Keratinocyte (primary cell): ENCODE results near the gene TALDO1. TPM values are rescaled to one million over a fixed set of nuclear protein-coding genes. Genes with fewer than 3 reads are reported as not detected.

ENCODE experiments used
- DNase-seq: peaks from one replicate; pipeline ENCODE4 v3.0.0-alpha.2; 2011; ENCODE audit warnings: low read depth, missing footprints, low spot score
- FAIRE-seq: peaks from 2 replicates; lab custom pipeline; 2011; peaks lifted over from hg19 to GRCh38; lab: Jason Lieb, UNC
- H2AFZ ChIP-seq: 2 replicates; pipeline ENCODE4 v1.6.0; 2012; ENCODE audit warnings: low read length, control low read depth, inconsistent platforms; ENCODE audit not compliant: control insufficient read depth
- H3K27ac ChIP-seq: 2 replicates; pipeline ENCODE4 v1.5.1; 2011; ENCODE audit warnings: low read length; ENCODE audit not compliant: control insufficient read depth, insufficient read depth
- H3K27me3 ChIP-seq: 3 replicates; pipeline ENCODE4 v1.6.0; 2011; ENCODE audit warnings: low read length; ENCODE audit not compliant: control insufficient read depth, insufficient read depth; ENCODE audit errors: extremely low read depth
- H3K36me3 ChIP-seq, 2 experiments: 2 replicates in 1 of 2; 3 replicates in 1 of 2; pipeline ENCODE4 v1.5.1; 2011; ENCODE audit warnings: low read length in 2 of 2, mild to moderate bottlenecking in 1 of 2; ENCODE audit not compliant: control insufficient read depth in 2 of 2, insufficient read depth in 2 of 2; ENCODE audit errors: extremely low read depth in 1 of 2
- H3K4me1 ChIP-seq: 3 replicates; pipeline ENCODE4 v1.5.1; 2011; ENCODE audit warnings: low read length; ENCODE audit not compliant: control insufficient read depth, insufficient read depth; ENCODE audit errors: extremely low read depth
- H3K4me2 ChIP-seq: 3 replicates; pipeline ENCODE4 v1.6.0; 2011; ENCODE audit warnings: low read depth, low read length; ENCODE audit not compliant: control insufficient read depth, insufficient read depth; ENCODE audit errors: extremely low read depth
- H3K4me3 ChIP-seq, 3 experiments: fragments of 200-600 bp in 1 of 3; sonication (generic) in 1 of 3; 2 replicates in 2 of 3; 3 replicates in 1 of 3; pipeline ENCODE4 v1.5.1; 2011 to 2016; ENCODE audit warnings: low read length in 3 of 3, mild to moderate bottlenecking in 3 of 3, control low read depth in 2 of 3, inconsistent platforms in 1 of 3, low read depth in 1 of 3, mixed read lengths in 1 of 3, mixed run types in 1 of 3, moderate library complexity in 1 of 3; ENCODE audit not compliant: control insufficient read depth in 2 of 3, insufficient read depth in 2 of 3; ENCODE audit errors: extremely low read depth in 1 of 3
- H3K79me2 ChIP-seq: 2 replicates; pipeline ENCODE4 v1.6.0; 2012; ENCODE audit warnings: low read length; ENCODE audit not compliant: control insufficient read depth, insufficient read depth
- H3K9ac ChIP-seq: 3 replicates; pipeline ENCODE4 v1.6.0; 2011; ENCODE audit warnings: low read length; ENCODE audit not compliant: control insufficient read depth, insufficient read depth; ENCODE audit errors: extremely low read depth
- H3K9me1 ChIP-seq: 3 replicates; pipeline ENCODE4 v1.6.0; 2011; ENCODE audit warnings: low read length; ENCODE audit not compliant: control insufficient read depth, insufficient read depth; ENCODE audit errors: extremely low read depth
- H3K9me3 ChIP-seq: 2 replicates; pipeline ENCODE4 v1.5.1; 2012; ENCODE audit warnings: low read depth, low read length; ENCODE audit not compliant: control insufficient read depth
- H4K20me1 ChIP-seq: 3 replicates; pipeline ENCODE4 v1.6.0; 2011; ENCODE audit warnings: low read length; ENCODE audit not compliant: control insufficient read depth, insufficient read depth; ENCODE audit errors: extremely low read depth
- CTCF ChIP-seq, 3 experiments: IDR thresholded peaks in 1 of 3; conservative IDR thresholded peaks in 1 of 3; optimal IDR thresholded peaks in 1 of 3; 2 replicates in 2 of 3; 3 replicates in 1 of 3; pipeline versions ENCODE3 to v1.5.1; 2011; ENCODE audit warnings: low read length in 3 of 3, mild to moderate bottlenecking in 3 of 3, moderate library complexity in 2 of 3, control low read depth in 1 of 3, inconsistent platforms in 1 of 3; ENCODE audit not compliant: insufficient read depth in 2 of 3; ENCODE audit errors: extremely low read depth in 1 of 3
- EZH2 ChIP-seq: IDR thresholded peaks from one replicate; pipeline ENCODE4 v1.6.1; 2012; ENCODE audit warnings: inconsistent platforms, mild to moderate bottlenecking, low read length, moderate library complexity
- dilution Hi-C: fragments of 300-500 bp; cut with MboI; formaldehyde crosslinking; loops from one replicate; pipeline ENCODE4 v1.7.0; 2020; ENCODE audit warnings: low sequenced_read_pairs; ENCODE audit not compliant: extremely low pct_ligation_motif_present
- polyA plus RNA-seq, 5 experiments: library from polyadenylated mRNA; depleted of rRNA in 3 of 5; stranded (reverse) in 3 of 5; stranded (forward) in 1 of 5; unstranded in 1 of 5; fragments of >200 nt; gene quantifications; 1 replicate in 1 of 5; 2 replicates in 3 of 5; 3 replicates in 1 of 5; pipeline versions ENCODE4 v1.2.1 to v1.2.3, GENCODE V29; 2011 to 2012; ENCODE audit warnings: missing spikeins in 2 of 5, low read depth in 1 of 5, low replicate concordance in 1 of 5

The TALDO1 gene
- polyA plus RNA-seq, 1 donor (not counting 4 experiments of a cell fraction or from before 2014, with no cell fraction given) = 162 TPM

- H4K20me1 ChIP-seq = peaks cover 11% of the 10 kb centered on the region
- no peak overlapping the region for H3K4me2 ChIP-seq
- peaks cover 19% of the 10 kb centered on the region for H3K4me1 ChIP-seq
- H2AFZ ChIP-seq = no peak overlapping the region
- peaks cover 35 to 41% of the 10 kb centered on the region in 2 experiments for H3K36me3 ChIP-seq
- dilution Hi-C loops = no loop called here
- no peak overlapping the region for H3K9ac ChIP-seq
- no peak for DNase-seq
- no peaks in the 10 kb centered on the region for H3K9me3 ChIP-seq
- FAIRE-seq = no peak
- no peak overlapping the region for H3K27ac ChIP-seq
- no peak for TF ChIP-seq EZH2
- TF ChIP-seq CTCF (optimal IDR thresholded peaks at IDR 0.05 in 1 of 3, IDR thresholded peaks at IDR 0.05 in 1 of 3, conservative IDR thresholded peaks at IDR 0.05 in 1 of 3; ENCODE audit: extremely low read depth in 1 of 3, insufficient read depth in 2 of 3, low read length in 3 of 3) = peak; percentile 48 to 79 (median 60)
- peaks cover 3% of the 10 kb centered on the region for H3K9me1 ChIP-seq
- H3K27me3 ChIP-seq = no peaks in the 10 kb centered on the region
- H3K79me2 ChIP-seq = peaks cover 2% of the 10 kb centered on the region
- H3K4me3 ChIP-seq = no peak overlapping the region
Measured at GRCh38 chr11:765025-765801, 17.9 kb downstream of the TALDO1 start.

- no peak for FAIRE-seq
- no peak overlapping the region for H3K9ac ChIP-seq
- H3K4me3 ChIP-seq = no peak overlapping the region
- H3K27ac ChIP-seq = no peak overlapping the region
- H3K36me3 ChIP-seq = peaks cover 39 to 44% of the 10 kb centered on the region in 2 experiments
- no peak for DNase-seq
- H3K9me3 ChIP-seq = no peaks in the 10 kb centered on the region
- no peak for TF ChIP-seq EZH2
- no peak for TF ChIP-seq CTCF (optimal IDR thresholded peaks at IDR 0.05 in 1 of 3, IDR thresholded peaks at IDR 0.05 in 1 of 3, conservative IDR thresholded peaks at IDR 0.05 in 1 of 3; ENCODE audit: extremely low read depth in 1 of 3, insufficient read depth in 2 of 3, low read length in 3 of 3)
- no peak overlapping the region for H2AFZ ChIP-seq
- no peak overlapping the region for H3K4me2 ChIP-seq
- peaks cover 15% of the 10 kb centered on the region for H4K20me1 ChIP-seq
- H3K27me3 ChIP-seq = no peaks in the 10 kb centered on the region
- H3K4me1 ChIP-seq = peaks cover 19% of the 10 kb centered on the region
- dilution Hi-C loops = no loop called here
- peaks cover 6% of the 10 kb centered on the region for H3K79me2 ChIP-seq
- H3K9me1 ChIP-seq = peaks cover 3% of the 10 kb centered on the region
Measured at GRCh38 chr11:765802-766091, 18.5 kb downstream of the TALDO1 start.
